MM.1S (cell line): ENCODE data around the gene DNMT3A.

Experiments
- DNase-seq: peaks from one replicate; pipeline ENCODE4 v3.0.0-alpha.2; 2015
- H2AFZ ChIP-seq: fragments of 300-600 bp; sonication (generic); 2 replicates; pipeline ENCODE4 v1.6.0; 2016; ENCODE audit warnings: antibody characterized with exemption, low read length
- H3F3A ChIP-seq: fragments of 300-600 bp; sonication (generic); 2 replicates; pipeline ENCODE4 v1.6.1; 2016; ENCODE audit warnings: mild to moderate bottlenecking, antibody characterized with exemption, low read length, moderate library complexity, mixed read lengths; ENCODE audit not compliant: insufficient read depth
- H3K27ac ChIP-seq: fragments of 300-600 bp; sonication (generic); 2 replicates; pipeline ENCODE4 v1.5.1; 2016; ENCODE audit warnings: mild to moderate bottlenecking, low read length
- H3K27me3 ChIP-seq: fragments of 300-600 bp; sonication (generic); replicated peaks from 2 replicates; pipeline ENCODE4 v1.6.0; 2016; ENCODE audit warnings: low read length; ENCODE audit not compliant: insufficient read depth
- H3K36me3 ChIP-seq: fragments of 300-600 bp; sonication (generic); replicated peaks from 2 replicates; pipeline ENCODE4 v1.6.1; 2016; ENCODE audit warnings: mild to moderate bottlenecking, low read length, mixed read lengths; ENCODE audit not compliant: insufficient read depth
- H3K4me1 ChIP-seq: fragments of 300-600 bp; sonication (generic); 2 replicates; pipeline ENCODE4 v1.6.1; 2016; ENCODE audit warnings: low read length, mixed read lengths
- H3K4me2 ChIP-seq: fragments of 300-600 bp; sonication (generic); 2 replicates; pipeline ENCODE4 v1.6.0; 2016; ENCODE audit warnings: low read depth, low read length
- H3K4me3 ChIP-seq: fragments of 300-600 bp; sonication (generic); 2 replicates; pipeline ENCODE4 v1.5.1; 2016; ENCODE audit warnings: low read length, mixed read lengths
- H3K79me2 ChIP-seq: fragments of 300-600 bp; sonication (generic); 2 replicates; pipeline ENCODE4 v1.6.1; 2016; ENCODE audit warnings: mixed run types, low read length, mixed read lengths
- H3K9ac ChIP-seq: fragments of 300-600 bp; sonication (generic); 2 replicates; pipeline ENCODE4 v1.6.1; 2016; ENCODE audit warnings: low read length, mixed read lengths
- H3K9me2 ChIP-seq: fragments of 300-600 bp; sonication (generic); replicated peaks from 2 replicates; pipeline ENCODE4 v1.6.1; 2016; ENCODE audit warnings: mild to moderate bottlenecking, low read length, mixed read lengths; ENCODE audit not compliant: insufficient read depth
- H3K9me3 ChIP-seq: fragments of 300-600 bp; sonication (generic); replicated peaks from 2 replicates; pipeline ENCODE4 v1.6.1; 2016; ENCODE audit warnings: mild to moderate bottlenecking, low read length, mixed read lengths; ENCODE audit not compliant: insufficient read depth
- H4K20me1 ChIP-seq: fragments of 300-600 bp; sonication (generic); 2 replicates; pipeline ENCODE4 v1.6.1; 2016; ENCODE audit warnings: mild to moderate bottlenecking, low read length, moderate library complexity, mixed read lengths; ENCODE audit not compliant: insufficient read depth
- CTCF ChIP-seq: fragments of 300-600 bp; sonication (generic); IDR thresholded peaks from 2 replicates; pipeline ENCODE4 v1.5.1; 2016; ENCODE audit warnings: antibody characterized with exemption, low read length, mixed read lengths
- EZH2 ChIP-seq: fragments of 300-600 bp; sonication (generic); optimal IDR thresholded peaks from 2 replicates; pipeline ENCODE3; 2017; ENCODE audit warnings: low read depth, mild to moderate bottlenecking, antibody characterized with exemption, low read length, mixed read lengths
- EZH2phosphoT487 ChIP-seq: fragments of 300-600 bp; sonication (generic); IDR thresholded peaks from 2 replicates; pipeline ENCODE4 v1.6.1; 2018; ENCODE audit warnings: antibody characterized with exemption, low read length

Gene DNMT3A

GRCh38 chr2:25341753-25342371, at the start of gene DNMT3A:
TSS of gene DNMT3A (minus strand) at chr2:25341925. CDS start at chr2:25313984, 27,941 bp downstream.
- Histone ChIP-seq H3K4me2 (peak within 1 kb of the TSS; percentile 72), H3K27me3 (no peaks in the 10 kb centered on the region), H3F3A (no peaks in the 10 kb centered on the region), H3K9me2 (no peaks in the 10 kb centered on the region), H3K79me2 (no peaks in the 10 kb centered on the region; the same call in 1 of the 2 replicates), H2AFZ (peak within 1 kb of the TSS; percentile 49), H3K4me1 (peaks cover 4% of the 10 kb centered on the region; the same call in 1 of the 2 replicates), H4K20me1 (no peaks in the 10 kb centered on the region; the same call in 1 of the 2 replicates), H3K9ac (peak within 1 kb of the TSS; percentile 45; the same call in 1 of the 2 replicates), H3K27ac (no peak within 1 kb of the TSS), H3K36me3 (no peaks in the 10 kb centered on the region), H3K4me3 (peak within 1 kb of the TSS; percentile 62), H3K9me3 (no peaks in the 10 kb centered on the region)
- TF ChIP-seq EZH2phosphoT487 (no peak), CTCF (no peak), EZH2 (no peak)
- DNase-seq = peak; percentile 54

GRCh38 chr2:25389161-25389560, 47.4 kb upstream of the DNMT3A start:
- TF ChIP-seq EZH2phosphoT487 = no peak
- TF ChIP-seq CTCF = no peak
- TF ChIP-seq EZH2 = no peak
- Histone ChIP-seq H3K4me2 (no peak overlapping the region), H3K4me3 (no peak overlapping the region), H3K36me3 (no peaks in the 10 kb centered on the region), H3F3A (no peaks in the 10 kb centered on the region), H3K9me3 (no peaks in the 10 kb centered on the region), H3K4me1 (no peaks in the 10 kb centered on the region), H2AFZ (no peak overlapping the region), H3K9me2 (no peaks in the 10 kb centered on the region), H3K27me3 (no peaks in the 10 kb centered on the region), H3K27ac (no peak overlapping the region), H3K9ac (no peak overlapping the region), H3K79me2 (no peaks in the 10 kb centered on the region), H4K20me1 (no peaks in the 10 kb centered on the region)
- no peak for DNase-seq

- no peak overlapping the region for H3K9ac ChIP-seq
- H3K9me3 ChIP-seq = no peaks in the 10 kb centered on the region
- H3K79me2 ChIP-seq = no peaks in the 10 kb centered on the region
- no peak overlapping the region for H3K27ac ChIP-seq
- H3K4me1 ChIP-seq = no peaks in the 10 kb centered on the region
- TF ChIP-seq CTCF (no peak), EZH2phosphoT487 (no peak), EZH2 (no peak)
- DNase-seq = no peak
- H2AFZ ChIP-seq = no peak overlapping the region
- no peaks in the 10 kb centered on the region for H3K27me3 ChIP-seq
- no peaks in the 10 kb centered on the region for H3K36me3 ChIP-seq
- H3K4me2 ChIP-seq = no peak overlapping the region
- no peaks in the 10 kb centered on the region for H4K20me1 ChIP-seq
- no peaks in the 10 kb centered on the region for H3F3A ChIP-seq
- H3K4me3 ChIP-seq = no peak overlapping the region
- no peaks in the 10 kb centered on the region for H3K9me2 ChIP-seq
Observed at GRCh38 chr2:25388491-25388890, 46.8 kb upstream of the DNMT3A start.
